Measurements from ENCODE around the gene UNC5B. TPM values are rescaled to one million over a fixed set of nuclear protein-coding genes. Genes with fewer than 3 reads are reported as not detected.

UNC5B gene
- total RNA-seq, 2 donors from 2014 or later: 10.4 to 11.2 TPM

- intact Hi-C loops (cut with DNase I): no loop called here
- DNase-seq (no peak), ATAC-seq (no peak)
- H3K4me1 ChIP-seq: peaks cover 20% of the 10 kb centered on the region
- WGBS, 2 donors: 73 to 75% methylated on average over 4 of the region's 4 CpGs
- H3K36me3 ChIP-seq (replicated peaks in 1 of 2; ENCODE audit: insufficient read depth in 1 of 2, low read depth in 2 of 2): no peaks in the 10 kb centered on the region
- no peaks in the 10 kb centered on the region for H3K27me3 ChIP-seq
- no peak overlapping the region for H3K4me3 ChIP-seq
- H3K27ac ChIP-seq: peak overlapping the region in 2 of 4 donors; percentile 32 to 50
- TF ChIP-seq CTCF (IDR thresholded peaks at IDR 0.05) (no peak), POLR2A (IDR thresholded peaks at IDR 0.05) (no peak)
- H3K9me3 ChIP-seq: no peaks in the 10 kb centered on the region
These were observed 35.0 kb downstream of the UNC5B start for GRCh38 chr10:71247414-71247705.

GRCh38 chr10:71247804-71248203 is 35.4 kb downstream of the UNC5B start:
- Histone ChIP-seq H3K4me1 (peaks cover 20% of the 10 kb centered on the region), H3K36me3 (replicated peaks in 1 of 2; ENCODE audit: insufficient read depth in 1 of 2, low read depth in 2 of 2) (no peaks in the 10 kb centered on the region), H3K27ac (peak overlapping the region in 1 of 4 donors; percentile 50), H3K4me3 (no peak overlapping the region), H3K27me3 (no peaks in the 10 kb centered on the region), H3K9me3 (no peaks in the 10 kb centered on the region)
- intact Hi-C loops (cut with DNase I): no loop called here
- DNase-seq (no peak), ATAC-seq (no peak)
- 91 to 100% methylated on average over 1 of the region's 1 CpG for WGBS, 2 donors
- TF ChIP-seq CTCF (IDR thresholded peaks at IDR 0.05) (no peak), POLR2A (IDR thresholded peaks at IDR 0.05) (no peak)

GRCh38 chr10:71248210-71248609 is 35.8 kb downstream of the UNC5B start:
- ATAC-seq: no peak
- no peak overlapping the region for H3K4me3 ChIP-seq
- intact Hi-C loops (cut with DNase I): no loop called here
- no peak for TF ChIP-seq POLR2A (IDR thresholded peaks at IDR 0.05)
- TF ChIP-seq CTCF (IDR thresholded peaks at IDR 0.05): no peak
- DNase-seq: no peak
- WGBS, 2 donors: 74 to 79% methylated on average over 5 to 6 of the region's 6 CpGs
- H3K27ac ChIP-seq: no peak overlapping the region
- no peaks in the 10 kb centered on the region for H3K9me3 ChIP-seq
- no peaks in the 10 kb centered on the region for H3K27me3 ChIP-seq
- no peaks in the 10 kb centered on the region for H3K36me3 ChIP-seq (replicated peaks in 1 of 2; ENCODE audit: insufficient read depth in 1 of 2, low read depth in 2 of 2)
- peaks cover 20% of the 10 kb centered on the region for H3K4me1 ChIP-seq

GRCh38 chr10:71249996-71250395 is 37.6 kb downstream of the UNC5B start:
- no peak overlapping the region for H3K4me3 ChIP-seq
- DNase-seq: no peak

More at GRCh38 chr10:71249996-71250395, 37.6 kb downstream of the UNC5B start:
- no peaks in the 10 kb centered on the region for H3K27me3 ChIP-seq
- 70 to 80% methylated on average over 3 to 7 of the region's 7 CpGs for WGBS, 2 donors
- intact Hi-C loops (cut with DNase I): no loop called here
- no peaks in the 10 kb centered on the region for H3K36me3 ChIP-seq (replicated peaks in 1 of 2; ENCODE audit: insufficient read depth in 1 of 2, low read depth in 2 of 2)
- H3K27ac ChIP-seq: no peak overlapping the region
- peaks cover 11% of the 10 kb centered on the region for H3K4me1 ChIP-seq
- no peaks in the 10 kb centered on the region for H3K9me3 ChIP-seq
- ATAC-seq: no peak
- TF ChIP-seq POLR2A (IDR thresholded peaks at IDR 0.05) (no peak), CTCF (IDR thresholded peaks at IDR 0.05) (no peak)
